Ramos (cell line): ENCODE data around the gene SOCS2.

ENCODE experiments used
- in situ Hi-C: fragments of 300-500 bp; cut with MboI; formaldehyde crosslinking; loops from one replicate; pipeline ENCODE4 v1.14.3; 2022; ENCODE audit warnings: low sequenced_read_pairs; ENCODE audit not compliant: unreplicated experiment

SOCS2 gene

GRCh38 chr12:93591137-93591868, 18.8 kb downstream of the SOCS2 start:
- in situ Hi-C loops, result no loop called here

GRCh38 chr12:93592641-93593406, 20.3 kb downstream of the SOCS2 start:
- in situ Hi-C loops, result no loop called here

GRCh38 chr12:93593843-93594242, 21.4 kb downstream of the SOCS2 start:
- in situ Hi-C loops, result no loop called here

GRCh38 chr12:93594766-93595311, 22.4 kb downstream of the SOCS2 start:
- in situ Hi-C loops, result no loop called here

- in situ Hi-C loops, result no loop called here
Observed at GRCh38 chr12:93595351-93595750, 22.9 kb downstream of the SOCS2 start.

GRCh38 chr12:93597608-93598007, 25.1 kb downstream of the SOCS2 start:
- in situ Hi-C loops, result no loop called here

- in situ Hi-C loops, result no loop called here
Observed at GRCh38 chr12:93599192-93599591, 26.7 kb downstream of the SOCS2 start.

- in situ Hi-C loops, result no loop called here
Observed at GRCh38 chr12:93601591-93601990, 29.1 kb downstream of the SOCS2 start.

GRCh38 chr12:93602897-93603668, 30.6 kb downstream of the SOCS2 start:
- in situ Hi-C loops, result no loop called here

- in situ Hi-C loops, result no loop called here
Observed at GRCh38 chr12:93603762-93604161, 31.3 kb downstream of the SOCS2 start.

GRCh38 chr12:93608313-93608712, 35.8 kb downstream of the SOCS2 start:
- in situ Hi-C loops, result no loop called here

- in situ Hi-C loops, result no loop called here
Observed at GRCh38 chr12:93609281-93610192, 37.1 kb downstream of the SOCS2 start.

- in situ Hi-C loops, result no loop called here
Observed at GRCh38 chr12:93612776-93613175, 40.3 kb downstream of the SOCS2 start.

GRCh38 chr12:93614917-93615596, 42.6 kb downstream of the SOCS2 start:
- in situ Hi-C loops, result no loop called here

- in situ Hi-C loops, result no loop called here
Observed at GRCh38 chr12:93616584-93617101, 44.2 kb downstream of the SOCS2 start.

- in situ Hi-C loops, result no loop called here
Observed at GRCh38 chr12:93618891-93619410, 46.5 kb downstream of the SOCS2 start.

GRCh38 chr12:93621986-93622385, 49.5 kb downstream of the SOCS2 start:
- in situ Hi-C loops, result no loop called here

GRCh38 chr12:93622485-93622884, 50.0 kb downstream of the SOCS2 start:
- in situ Hi-C loops, result no loop called here
